Stimulated activated CD4-positive, alpha-beta T cell treated with anti-CD3 and anti-CD28 coated beads, TNF-alpha, amount 100 ng/mL, for 48 hours (primary cell): ENCODE data around the gene SLC17A9.

Experiments used
- DNase-seq, 3 donors: peaks; one replicate each; pipeline ENCODE4 v3.0.0-alpha.2; 2020; ENCODE audit warnings: low read depth in 3 of 3

Gene SLC17A9

GRCh38 chr20:62968378-62969178, 16.1 kb downstream of the SLC17A9 start:
- no peak for DNase-seq

GRCh38 chr20:62969179-62969760, 16.8 kb downstream of the SLC17A9 start:
- DNase-seq: no peak

- DNase-seq: no peak
Observed at GRCh38 chr20:62969939-62970306, 17.4 kb downstream of the SLC17A9 start.

DNA sequence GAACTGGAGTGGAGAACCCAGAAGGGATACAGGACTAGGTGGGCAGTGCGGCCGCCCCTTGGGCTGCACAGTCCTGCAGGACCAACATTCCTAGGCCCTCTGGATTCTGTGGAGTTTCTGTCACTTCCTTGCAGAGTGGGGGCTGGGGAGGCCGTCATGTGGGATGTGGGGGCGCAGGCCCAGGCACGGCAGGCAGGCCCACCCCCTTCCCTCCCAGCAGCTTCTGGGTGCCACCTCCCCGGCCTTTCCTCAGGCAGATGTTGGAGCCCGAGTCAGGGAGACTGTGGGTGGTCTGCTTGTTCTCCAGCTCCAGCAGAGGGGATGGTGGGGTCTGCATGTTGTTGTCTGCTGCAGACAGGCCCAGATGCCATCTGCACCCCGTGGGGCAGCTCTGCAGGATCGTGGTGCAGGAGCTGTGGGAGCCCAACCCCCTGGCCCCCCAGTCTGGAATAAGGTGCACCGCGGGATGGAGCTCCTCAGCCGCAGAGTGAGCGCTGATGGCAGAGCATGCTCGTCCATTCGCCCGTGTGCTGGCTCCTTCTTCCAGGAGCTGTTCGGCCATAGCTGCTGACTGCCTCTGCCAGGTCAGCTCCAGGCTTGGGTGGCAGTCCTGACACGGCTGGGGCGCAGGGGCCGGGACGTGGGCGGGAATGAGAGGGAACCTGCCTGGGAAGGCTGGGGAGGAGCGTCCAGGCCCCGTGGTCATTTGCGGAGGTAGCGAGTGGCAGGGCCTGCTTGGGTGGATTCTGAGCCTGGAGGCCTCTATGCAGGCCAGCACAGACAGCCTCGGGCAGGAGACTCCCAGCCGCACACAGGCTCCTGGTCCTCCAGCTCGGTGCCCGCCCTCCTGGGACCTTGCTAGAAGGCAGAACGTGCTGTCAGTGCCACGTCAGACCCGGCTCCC, 18.1 kb downstream of the SLC17A9 start:
- no peak for DNase-seq

- DNase-seq: no peak
Observed at GRCh38 chr20:62971211-62971949, 18.9 kb downstream of the SLC17A9 start.

GRCh38 chr20:62971950-62972844, 19.7 kb downstream of the SLC17A9 start:
- peak; percentile 76 to 82 (median 78) for DNase-seq

DNA sequence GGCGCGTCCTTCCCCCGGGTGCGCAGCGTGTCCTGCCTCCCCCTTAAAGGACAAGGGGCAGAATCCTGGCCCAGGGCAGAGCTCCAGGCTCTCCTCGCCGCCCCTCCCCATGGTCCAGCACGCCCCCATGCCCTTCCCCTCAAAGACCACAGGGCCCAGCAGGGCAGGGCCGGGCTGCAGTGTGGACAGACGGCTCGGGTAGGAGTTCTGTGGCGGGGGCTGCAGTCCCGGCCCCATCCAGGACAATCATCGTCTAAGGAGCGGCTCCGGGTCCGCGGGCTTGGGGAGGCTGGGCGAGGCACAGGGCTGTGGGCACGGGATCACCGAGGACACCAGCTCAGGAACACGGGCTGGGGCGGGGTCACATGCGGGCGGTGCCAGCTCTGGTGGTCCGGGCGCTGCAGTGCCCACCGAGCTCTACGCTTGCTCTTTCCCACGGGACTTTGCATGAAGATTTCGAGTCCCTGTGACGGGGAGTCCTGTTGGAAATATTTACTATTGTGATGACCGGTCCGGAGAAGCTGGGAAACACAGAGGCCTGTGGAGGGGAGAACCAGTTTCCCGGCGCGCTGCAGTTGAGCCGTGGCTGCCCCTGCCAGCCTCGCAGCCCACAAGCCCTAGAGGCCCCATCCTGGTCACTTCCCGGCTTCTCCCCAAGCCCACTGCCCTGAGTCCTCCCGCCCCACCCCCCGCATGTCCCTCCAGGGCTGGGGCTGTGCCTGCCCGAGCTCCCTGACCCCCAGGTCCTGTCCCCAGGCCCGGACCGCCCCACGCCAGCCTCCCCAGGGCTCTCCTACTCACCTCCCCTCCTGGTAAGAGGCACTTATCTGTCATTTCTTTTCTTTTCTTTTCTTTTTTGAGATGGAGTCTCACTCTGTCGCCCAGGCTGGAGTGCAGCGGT, 20.6 kb downstream of the SLC17A9 start:
- DNase-seq: no peak

- DNase-seq: no peak
Observed at GRCh38 chr20:62975251-62975760, 22.8 kb downstream of the SLC17A9 start.

GRCh38 chr20:62975812-62976508, 23.5 kb downstream of the SLC17A9 start:
- no peak for DNase-seq

DNA sequence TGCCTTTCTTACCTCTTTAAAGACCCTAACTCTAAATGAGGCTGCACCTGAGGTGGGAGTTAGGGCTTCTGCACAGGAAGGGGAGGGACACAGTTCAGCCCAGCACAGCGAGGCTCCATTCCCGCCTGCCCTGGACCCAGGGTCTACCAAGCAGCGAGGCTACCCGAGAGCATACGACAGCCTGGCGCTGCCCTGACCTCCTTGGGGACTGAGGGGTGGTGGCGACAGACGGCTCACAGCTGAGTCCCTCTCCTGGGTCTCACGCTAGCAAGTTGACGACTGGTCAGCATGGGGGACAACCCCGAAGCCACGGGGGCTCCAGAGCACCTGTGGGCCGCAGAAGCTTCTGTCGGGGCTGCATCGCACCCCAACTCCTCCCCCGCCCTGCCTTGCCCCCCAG, 24.4 kb downstream of the SLC17A9 start:
- no peak for DNase-seq

GRCh38 chr20:62977613-62978560, 25.4 kb downstream of the SLC17A9 start:
- peak; percentile 50 to 64 (median 62) for DNase-seq

DNA sequence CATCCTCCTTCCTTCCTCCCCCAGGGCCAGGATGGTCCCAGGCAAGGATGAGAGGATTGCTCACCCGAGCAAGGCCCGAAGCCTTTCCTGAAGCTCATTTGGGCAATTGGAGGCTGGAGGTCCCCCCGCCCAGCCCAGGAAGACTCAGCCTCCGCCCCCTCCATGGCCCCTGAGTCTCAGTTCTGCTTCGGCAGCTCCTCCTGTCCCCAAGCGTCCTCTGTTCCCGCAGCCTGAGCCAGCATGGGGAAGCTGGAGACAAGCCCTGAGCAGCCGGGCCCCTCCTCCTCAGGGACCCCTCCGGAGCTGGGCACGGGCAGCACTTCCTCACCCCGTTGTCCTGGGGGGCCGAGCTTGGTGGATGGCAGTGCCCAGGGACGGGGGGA, 26.0 kb downstream of the SLC17A9 start:
- DNase-seq: no peak

- no peak for DNase-seq
Observed at GRCh38 chr20:62979310-62979709, 26.8 kb downstream of the SLC17A9 start.

- no peak for DNase-seq
Observed at GRCh38 chr20:62979876-62980373, 27.4 kb downstream of the SLC17A9 start.

GRCh38 chr20:62980380-62980960, 28.0 kb downstream of the SLC17A9 start:
- no peak for DNase-seq

- DNase-seq: no peak
Observed at GRCh38 chr20:62980970-62981369, 28.5 kb downstream of the SLC17A9 start.
